HTR-8/SVneo (cell line): ENCODE data around the gene ARID4A.
A peak's percentile ranks its signal among the peaks of the same experiment; 100 is the strongest.
"Not testable (repeated sequence)": the region's sequence is repeated elsewhere in the genome, so short reads cannot be mapped to it uniquely, and the experiment has no call there.

ENCODE experiments used
- DNase-seq: peaks from one replicate; pipeline ENCODE4 v3.0.0; 2011; ENCODE audit warnings: low spot score, mixed read lengths; ENCODE audit not compliant: insufficient read length
- FAIRE-seq: peaks from 2 replicates; lab custom pipeline; 2011; peaks lifted over from hg19 to GRCh38; lab: Jason Lieb, UNC

ARID4A gene

GRCh38 chr14:58354808-58355207 is 56.5 kb downstream of the ARID4A start:
- peak; percentile 93 for FAIRE-seq
- no peak for DNase-seq

- no peak for FAIRE-seq
- DNase-seq, result no peak
Observed at GRCh38 chr14:58356268-58356667, 57.9 kb downstream of the ARID4A start.

GRCh38 chr14:58362272-58362671 is 63.9 kb downstream of the ARID4A start:
- not testable (repeated sequence) for DNase-seq, FAIRE-seq

GRCh38 chr14:58362798-58363412 is 64.5 kb downstream of the ARID4A start:
- DNase-seq (peak; percentile 74), FAIRE-seq (peak; percentile 98)

GRCh38 chr14:58364316-58364715 is 66.0 kb downstream of the ARID4A start:
- FAIRE-seq (peak; percentile 28), DNase-seq (no peak)

GRCh38 chr14:58367296-58367695 is 68.9 kb downstream of the ARID4A start:
- no peak for DNase-seq
- FAIRE-seq, result no peak

GRCh38 chr14:58368956-58369355 is 70.6 kb downstream of the ARID4A start:
- DNase-seq (no peak), FAIRE-seq (no peak)

GRCh38 chr14:58376791-58377190 is 78.4 kb downstream of the ARID4A start:
- DNase-seq (no peak), FAIRE-seq (peak; percentile 4)

GRCh38 chr14:58390830-58391229 is 92.5 kb downstream of the ARID4A start:
- FAIRE-seq (no peak), DNase-seq (no peak)

- DNase-seq (peak; percentile 53), FAIRE-seq (no peak)
Observed at GRCh38 chr14:58395562-58395811, 97.1 kb downstream of the ARID4A start.

GRCh38 chr14:58395812-58396788 is 97.7 kb downstream of the ARID4A start, which contains the start of gene TOMM20L:
TOMM20L (plus strand) TSS chr14:58395930; CDS start chr14:58395958, 28 bp downstream.
- DNase-seq (peak; percentile 93), FAIRE-seq (peak; percentile 98)

GRCh38 chr14:58397156-58397555 is 98.8 kb downstream of the ARID4A start:
- DNase-seq (no peak), FAIRE-seq (peak; percentile 75)

GRCh38 chr14:58398495-58398894 is 100.1 kb downstream of the ARID4A start:
- no peak for DNase-seq
- FAIRE-seq, result no peak

- no peak for FAIRE-seq
- no peak for DNase-seq
Observed at GRCh38 chr14:58398895-58399294, 100.5 kb downstream of the ARID4A start.

- DNase-seq (no peak), FAIRE-seq (peak; percentile 90)
Observed at GRCh38 chr14:58401587-58401986, 103.2 kb downstream of the ARID4A start.

GRCh38 chr14:58408681-58409215 is 110.4 kb downstream of the ARID4A start:
- FAIRE-seq (peak; percentile 55), DNase-seq (no peak)

GRCh38 chr14:58414845-58415244 is 116.5 kb downstream of the ARID4A start:
- peak; percentile 91 for FAIRE-seq
- DNase-seq, result no peak

GRCh38 chr14:58415636-58416547 is 117.5 kb downstream of the ARID4A start:
- DNase-seq (no peak), FAIRE-seq (no peak)

GRCh38 chr14:58416934-58417333 is 118.6 kb downstream of the ARID4A start:
- DNase-seq, FAIRE-seq: not testable (repeated sequence)
